Medulla oblongata (tissue), 1 donor: ENCODE results near the gene CCDC142.

Experiments
- DNase-seq: peaks from one replicate; pipeline ENCODE4 v3.0.0-alpha.2; 2015; ENCODE audit errors: extremely low spot score

The CCDC142 gene

GRCh38 chr2:74482801-74483674, at the start of gene CCDC142, which contains the start of gene TTC31:
Gene CCDC142, minus strand, starts transcription at chr2:74482998. Its CDS starts 161 bp downstream, at chr2:74482837.
Gene TTC31, plus strand, starts transcription at chr2:74483081. Its CDS starts 15 bp downstream, at chr2:74483096.
- peak; percentile 98 for DNase-seq

- DNase-seq, result peak; percentile 46
These were observed 49.4 kb upstream of the CCDC142 start for GRCh38 chr2:74532222-74532621.

GRCh38 chr2:74531666-74532065, 48.9 kb upstream of the CCDC142 start:
- DNase-seq, result no peak

GRCh38 chr2:74530239-74531187, 47.7 kb upstream of the CCDC142 start:
- DNase-seq, result peak; percentile 42

GRCh38 chr2:74529357-74530238, 46.8 kb upstream of the CCDC142 start, which contains the start of the genes AUP1 and HTRA2:
Gene AUP1, minus strand, starts transcription at chr2:74529706. Its CDS starts 77 bp downstream, at chr2:74529629.
Gene HTRA2, plus strand, starts transcription at chr2:74529933. Its CDS starts 74 bp downstream, at chr2:74530007.
- peak; percentile 99 for DNase-seq

- DNase-seq, result no peak
These were observed 46.0 kb upstream of the CCDC142 start for GRCh38 chr2:74528600-74529356.

GRCh38 chr2:74527741-74528140, 44.9 kb upstream of the CCDC142 start:
- DNase-seq, result no peak

GRCh38 chr2:74526649-74527230, 43.9 kb upstream of the CCDC142 start:
- no peak for DNase-seq

- DNase-seq, result peak; percentile 20
These were observed 43.2 kb upstream of the CCDC142 start, which contains the start of gene DQX1 for GRCh38 chr2:74525717-74526648. Gene DQX1, minus strand, starts transcription at chr2:74526231. Its CDS starts 502 bp downstream, at chr2:74525729.

- no peak for DNase-seq
These were observed 42.3 kb upstream of the CCDC142 start for GRCh38 chr2:74524955-74525716.

- DNase-seq, result no peak
These were observed 41.2 kb upstream of the CCDC142 start for GRCh38 chr2:74524005-74524404.

GRCh38 chr2:74522516-74522915, 39.7 kb upstream of the CCDC142 start:
- DNase-seq, result no peak

- no peak for DNase-seq
These were observed 33.9 kb upstream of the CCDC142 start for GRCh38 chr2:74516650-74517049.

GRCh38 chr2:74515981-74516633, 33.3 kb upstream of the CCDC142 start:
- DNase-seq, result peak; percentile 37

GRCh38 chr2:74515271-74515980, 32.6 kb upstream of the CCDC142 start:
- no peak for DNase-seq

GRCh38 chr2:74514368-74515270, 31.8 kb upstream of the CCDC142 start, which contains the start of gene TLX2:
Gene TLX2, plus strand, starts transcription at chr2:74514450. Its CDS starts 357 bp downstream, at chr2:74514807.
- no peak for DNase-seq
